ENCODE measurements around the gene SLC26A2.

SLC26A2 gene
- 46.1 to 48.6 reads per million in 2 experiments for total RNA-seq

GRCh38 chr5:149960272-149961185, at the start of gene SLC26A2:
SLC26A2 (plus strand) TSS chr5:149960758; CDS start chr5:149977653, 16,895 bp downstream.
- peak; percentile 90 for DNase-seq (ENCODE audit: low read depth)

- DNase-seq (ENCODE audit: low read depth), result no peak
Observed at GRCh38 chr5:149911031-149911430, 49.5 kb upstream of the SLC26A2 start.

- DNase-seq (ENCODE audit: low read depth), result no peak
Observed at GRCh38 chr5:149912226-149912871, 48.2 kb upstream of the SLC26A2 start.

- no peak for DNase-seq (ENCODE audit: low read depth)
Observed at GRCh38 chr5:149913436-149914419, 46.8 kb upstream of the SLC26A2 start.

- DNase-seq (ENCODE audit: low read depth), result no peak
Observed at GRCh38 chr5:149915392-149916260, 44.9 kb upstream of the SLC26A2 start.

- DNase-seq (ENCODE audit: low read depth), result no peak
Observed at GRCh38 chr5:149916334-149917072, 44.1 kb upstream of the SLC26A2 start.

- no peak for DNase-seq (ENCODE audit: low read depth)
Observed at GRCh38 chr5:149917073-149917676, 43.4 kb upstream of the SLC26A2 start.

- no peak for DNase-seq (ENCODE audit: low read depth)
Observed at GRCh38 chr5:149921597-149921996, 39.0 kb upstream of the SLC26A2 start.

GRCh38 chr5:149922950-149923349, 37.6 kb upstream of the SLC26A2 start:
- no peak for DNase-seq (ENCODE audit: low read depth)

GRCh38 chr5:149924486-149924885, 36.1 kb upstream of the SLC26A2 start:
- DNase-seq (ENCODE audit: low read depth), result no peak

GRCh38 chr5:149930043-149930748, 30.4 kb upstream of the SLC26A2 start:
- DNase-seq (ENCODE audit: low read depth), result no peak

- DNase-seq (ENCODE audit: low read depth), result no peak
Observed at GRCh38 chr5:149930749-149931574, 29.6 kb upstream of the SLC26A2 start.

- no peak for DNase-seq (ENCODE audit: low read depth)
Observed at GRCh38 chr5:149931992-149932436, 28.5 kb upstream of the SLC26A2 start.

GRCh38 chr5:149932445-149933350, 27.9 kb upstream of the SLC26A2 start:
- DNase-seq (ENCODE audit: low read depth), result no peak

GRCh38 chr5:149935431-149935901, 25.1 kb upstream of the SLC26A2 start:
- DNase-seq (ENCODE audit: low read depth), result no peak

- DNase-seq (ENCODE audit: low read depth), result no peak
Observed at GRCh38 chr5:149936044-149936699, 24.4 kb upstream of the SLC26A2 start.

Data from T follicular helper cell (primary cell).